ENCODE data around the gene EXTL2. TPM values are rescaled to one million over a fixed set of nuclear protein-coding genes. Genes with fewer than 3 reads are reported as not detected.
A peak's percentile ranks its signal among the peaks of the same experiment; 100 is the strongest.

EXTL2 gene
- total RNA-seq, 1 experiment from 2014 or later: 20.2 TPM

GRCh38 chr1:100903777-100904176, 9.1 kb upstream of the EXTL2 start:
- BruUV-seq (replicated peaks): no TSS peak
- Histone ChIP-seq H3K27me3 (ENCODE audit: insufficient read depth, low read depth) (no peaks in the 10 kb centered on the region), H3F3A (ENCODE audit: insufficient read depth, low read depth) (no peaks in the 10 kb centered on the region), H3K4me2 (no peak overlapping the region), H3K79me2 (ENCODE audit: low read depth) (peaks cover 10% of the 10 kb centered on the region), H3K27ac (no peak overlapping the region), H3K9me3 (ENCODE audit: insufficient read depth, low read depth) (no peaks in the 10 kb centered on the region), H3K36me3 (ENCODE audit: low read depth) (peaks cover 55% of the 10 kb centered on the region), H4K20me1 (ENCODE audit: insufficient read depth) (peaks cover 19% of the 10 kb centered on the region; the same call in 1 of the 2 replicates), H2AFZ (no peak overlapping the region), H3K4me1 (replicated peaks; ENCODE audit: insufficient read depth) (no peaks in the 10 kb centered on the region), H3K9me2 (ENCODE audit: insufficient read depth) (no peaks in the 10 kb centered on the region), H3K4me3 (no peak overlapping the region)
- ChIA-PET POLR2A (ENCODE audit: unreplicated experiment) (no interaction called here), CTCF (no interaction called here)
- intact Hi-C loops (cut with micrococcal nuclease; ENCODE audit: unreplicated experiment): no loop called here
- no peak for DNase-seq
- no peak for TF ChIP-seq CTCF (conservative IDR thresholded peaks at IDR 0.05)
- TF ChIP-seq EZH2 (IDR thresholded peaks at IDR 0.05; ENCODE audit: low read depth): no peak

GRCh38 chr1:100902365-100902764, 7.7 kb upstream of the EXTL2 start:
- H3K27ac ChIP-seq: no peak overlapping the region
- no peak for DNase-seq
- H3K4me2 ChIP-seq: no peak overlapping the region
- no peaks in the 10 kb centered on the region for H3K9me3 ChIP-seq (ENCODE audit: insufficient read depth, low read depth)
- no peaks in the 10 kb centered on the region for H3K9me2 ChIP-seq (ENCODE audit: insufficient read depth)
- CTCF ChIA-PET: no interaction called here
- BruUV-seq (replicated peaks): no TSS peak
- peaks cover 10% of the 10 kb centered on the region for H3K4me1 ChIP-seq (replicated peaks; ENCODE audit: insufficient read depth)
- intact Hi-C loops (cut with micrococcal nuclease; ENCODE audit: unreplicated experiment): no loop called here
- POLR2A ChIA-PET (ENCODE audit: unreplicated experiment): no interaction called here
- TF ChIP-seq CTCF (conservative IDR thresholded peaks at IDR 0.05) (no peak), EZH2 (IDR thresholded peaks at IDR 0.05; ENCODE audit: low read depth) (no peak)
- H3K36me3 ChIP-seq (ENCODE audit: low read depth): peaks cover 56% of the 10 kb centered on the region
- no peaks in the 10 kb centered on the region for H3K27me3 ChIP-seq (ENCODE audit: insufficient read depth, low read depth)
- no peak overlapping the region for H2AFZ ChIP-seq
- H3K4me3 ChIP-seq: no peak overlapping the region
- H3F3A ChIP-seq (ENCODE audit: insufficient read depth, low read depth): peaks cover under 1% of the 10 kb centered on the region; the same call in 1 of the 2 replicates
- H4K20me1 ChIP-seq (ENCODE audit: insufficient read depth): peaks cover 14% of the 10 kb centered on the region; the same call in 1 of the 2 replicates
- peaks cover 24% of the 10 kb centered on the region for H3K79me2 ChIP-seq (ENCODE audit: low read depth)

GRCh38 chr1:100896481-100896982, 1.9 kb upstream of the EXTL2 start:
- POLR2A ChIA-PET (ENCODE audit: unreplicated experiment): interaction anchor here (0.6 kb wide), 4 partner anchors 374 to 1989 kb away, joined by 3 to 5 read pairs (median 4); no protein-coding TSS in a partner anchor
- peak overlapping the region; percentile 86 for H2AFZ ChIP-seq
- intact Hi-C loops (cut with micrococcal nuclease; ENCODE audit: unreplicated experiment): loop anchor here (10.0 kb wide), 1 partner anchor 762 kb away; the partner anchor contains the start of genes SASS6 and TRMT13
- peaks cover 37% of the 10 kb centered on the region for H3K36me3 ChIP-seq (ENCODE audit: low read depth)
- no peak for TF ChIP-seq EZH2 (IDR thresholded peaks at IDR 0.05; ENCODE audit: low read depth)
- TF ChIP-seq CTCF (conservative IDR thresholded peaks at IDR 0.05): no peak
- no peaks in the 10 kb centered on the region for H3K9me3 ChIP-seq (ENCODE audit: insufficient read depth, low read depth)
- peak; percentile 33 to 88 for DNase-seq
- H3K79me2 ChIP-seq (ENCODE audit: low read depth): peaks cover 57% of the 10 kb centered on the region
- CTCF ChIA-PET: no interaction called here
- peak overlapping the region; percentile 97 for H3K4me2 ChIP-seq
- peak overlapping the region; percentile 76 for H3K4me3 ChIP-seq
- H3K4me1 ChIP-seq (replicated peaks; ENCODE audit: insufficient read depth): peaks cover 31% of the 10 kb centered on the region
- BruUV-seq (replicated peaks): no TSS peak
- peaks cover 32% of the 10 kb centered on the region for H3F3A ChIP-seq (ENCODE audit: insufficient read depth, low read depth)
- H3K9me2 ChIP-seq (ENCODE audit: insufficient read depth): no peaks in the 10 kb centered on the region
- peaks cover 5% of the 10 kb centered on the region; the same call in 1 of the 2 replicates for H4K20me1 ChIP-seq (ENCODE audit: insufficient read depth)
- H3K27ac ChIP-seq: peak overlapping the region; percentile 95
- H3K27me3 ChIP-seq (ENCODE audit: insufficient read depth, low read depth): no peaks in the 10 kb centered on the region
